ENCODE results near the gene SLC8A1. TPM values are rescaled to one million over a fixed set of nuclear protein-coding genes. Genes with fewer than 3 reads are reported as not detected.

SLC8A1 gene
- total RNA-seq, 1 donor from 2014 or later = 0.49 TPM

- intact Hi-C loops (cut with micrococcal nuclease) = no loop called here
Measured at GRCh38 chr2:40165509-40165844, 286.4 kb downstream of the SLC8A1 start.

GRCh38 chr2:40164736-40165508, 287.0 kb downstream of the SLC8A1 start:
- intact Hi-C loops (cut with micrococcal nuclease) = no loop called here

- intact Hi-C loops (cut with micrococcal nuclease) = no loop called here
Measured at GRCh38 chr2:40161986-40162385, 289.9 kb downstream of the SLC8A1 start.

- intact Hi-C loops (cut with micrococcal nuclease) = no loop called here
Measured at GRCh38 chr2:40160751-40161218, 291.1 kb downstream of the SLC8A1 start.

GRCh38 chr2:40159333-40159732, 292.6 kb downstream of the SLC8A1 start:
- intact Hi-C loops (cut with micrococcal nuclease) = no loop called here

- intact Hi-C loops (cut with micrococcal nuclease) = no loop called here
Measured at GRCh38 chr2:40158781-40159180, 293.1 kb downstream of the SLC8A1 start.

- intact Hi-C loops (cut with micrococcal nuclease) = no loop called here
Measured at GRCh38 chr2:40155728-40156127, 296.2 kb downstream of the SLC8A1 start.

GRCh38 chr2:40150266-40150665, 301.6 kb downstream of the SLC8A1 start:
- intact Hi-C loops (cut with micrococcal nuclease) = no loop called here

GRCh38 chr2:40148334-40148733, 303.6 kb downstream of the SLC8A1 start:
- intact Hi-C loops (cut with micrococcal nuclease) = loop anchor here (1.0 kb wide), 1 partner anchor 25 kb away; no protein-coding TSS in a partner anchor

- intact Hi-C loops (cut with micrococcal nuclease) = no loop called here
Measured at GRCh38 chr2:40147360-40147759, 304.5 kb downstream of the SLC8A1 start.

- intact Hi-C loops (cut with micrococcal nuclease) = no loop called here
Measured at GRCh38 chr2:40144022-40144421, 307.9 kb downstream of the SLC8A1 start.

GRCh38 chr2:40138314-40138713, 313.6 kb downstream of the SLC8A1 start:
- intact Hi-C loops (cut with micrococcal nuclease) = no loop called here

GRCh38 chr2:40131081-40131704, 320.7 kb downstream of the SLC8A1 start:
- intact Hi-C loops (cut with micrococcal nuclease) = no loop called here

- intact Hi-C loops (cut with micrococcal nuclease) = no loop called here
Measured at GRCh38 chr2:40130251-40130994, 321.5 kb downstream of the SLC8A1 start.

GRCh38 chr2:40129725-40130124, 322.2 kb downstream of the SLC8A1 start:
- intact Hi-C loops (cut with micrococcal nuclease) = no loop called here

- intact Hi-C loops (cut with micrococcal nuclease) = no loop called here
Measured at GRCh38 chr2:40128796-40129195, 323.1 kb downstream of the SLC8A1 start.

- intact Hi-C loops (cut with micrococcal nuclease) = loop anchor here (2.0 kb wide), 1 partner anchor 209 kb away; no protein-coding TSS in a partner anchor
Measured at GRCh38 chr2:40127890-40128557, 323.9 kb downstream of the SLC8A1 start.

- intact Hi-C loops (cut with micrococcal nuclease) = loop anchor here (2.0 kb wide), 1 partner anchor 208 kb away; no protein-coding TSS in a partner anchor
Measured at GRCh38 chr2:40127146-40127545, 324.7 kb downstream of the SLC8A1 start.

GRCh38 chr2:40126006-40126405, 325.9 kb downstream of the SLC8A1 start:
- intact Hi-C loops (cut with micrococcal nuclease) = loop anchor here (2.0 kb wide), 1 partner anchor 207 kb away; no protein-coding TSS in a partner anchor

GRCh38 chr2:40123746-40124145, 328.1 kb downstream of the SLC8A1 start:
- intact Hi-C loops (cut with micrococcal nuclease) = loop anchor here (1.0 kb wide), 1 partner anchor 25 kb away; no protein-coding TSS in a partner anchor

- intact Hi-C loops (cut with micrococcal nuclease) = loop anchor here (1.0 kb wide), 1 partner anchor 25 kb away; no protein-coding TSS in a partner anchor
Measured at GRCh38 chr2:40123326-40123725, 328.6 kb downstream of the SLC8A1 start.

All from T-helper 1 cell treated with Interleukin-12 subunit alpha and Interleukin-12 subunit beta and Interleukin-4 antibody, amounts not matched to agents 30 ng/mL and 1 ng/mL, for 36 hours (primary cell).